Neural progenitor cell (in vitro differentiated cells): Measurements from ENCODE around the gene NUDT6. TPM values are rescaled to one million over a fixed set of nuclear protein-coding genes. Genes with fewer than 3 reads are reported as not detected.
"Not testable (repeated sequence)": the region's sequence is repeated elsewhere in the genome, so short reads cannot be mapped to it uniquely, and the experiment has no call there.

Experiments
- DNase-seq: peaks from one replicate; pipeline ENCODE4 v3.0.0-alpha.2; 2016; ENCODE audit warnings: low spot score
- H2AFZ ChIP-seq: fragments of 200-600 bp; sonication (generic); replicated peaks from 2 replicates; pipeline ENCODE4 v1.6.1; 2016; ENCODE audit warnings: antibody characterized with exemption
- H3F3A ChIP-seq: fragments of 200-600 bp; sonication (generic); 2 replicates; pipeline ENCODE4 v1.6.1; 2016; ENCODE audit warnings: antibody characterized with exemption, low read depth
- H3K27ac ChIP-seq: fragments of 200-600 bp; sonication (generic); 2 replicates; pipeline ENCODE4 v1.5.1; 2016; ENCODE audit warnings: mild to moderate bottlenecking
- H3K27me3 ChIP-seq: fragments of 200-600 bp; sonication (generic); 2 replicates; pipeline ENCODE4 v1.6.1; 2016; ENCODE audit warnings: mild to moderate bottlenecking, moderate library complexity
- H3K36me3 ChIP-seq: fragments of 200-600 bp; sonication (generic); 2 replicates; pipeline ENCODE4 v1.5.1; 2016
- H3K4me1 ChIP-seq: fragments of 200-600 bp; sonication (generic); 2 replicates; pipeline ENCODE4 v1.6.1; 2016; ENCODE audit warnings: mixed run types
- H3K4me2 ChIP-seq: fragments of 200-600 bp; sonication (generic); 2 replicates; pipeline ENCODE4 v1.6.1; 2016
- H3K4me3 ChIP-seq: fragments of 200-600 bp; sonication (generic); 2 replicates; pipeline ENCODE4 v1.5.1; 2016
- H3K79me2 ChIP-seq: fragments of 200-600 bp; sonication (generic); 2 replicates; pipeline ENCODE4 v1.6.1; 2016; ENCODE audit warnings: low read depth
- H3K9ac ChIP-seq: fragments of 200-600 bp; sonication (generic); 2 replicates; pipeline ENCODE4 v1.6.1; 2016
- H3K9me3 ChIP-seq: fragments of 200-600 bp; sonication (generic); 2 replicates; pipeline ENCODE4 v1.5.1; 2016; ENCODE audit warnings: low read depth
- H4K20me1 ChIP-seq: fragments of 200-600 bp; sonication (generic); 2 replicates; pipeline ENCODE4 v1.6.1; 2016; ENCODE audit warnings: low read depth
- H3K27ac Mint-ChIP-seq: 3 replicates; pipeline ENCODE4 v1.8.0; 2021; ENCODE audit warnings: mixed read lengths
- H3K27me3 Mint-ChIP-seq: 2 replicates; pipeline ENCODE4 v1.8.0; 2022; ENCODE audit warnings: low read depth, mild to moderate bottlenecking, inconsistent platforms, moderate library complexity, mixed read lengths; ENCODE audit not compliant: insufficient read depth
- H3K36me3 Mint-ChIP-seq: 3 replicates; pipeline ENCODE4 v1.8.0; 2021; ENCODE audit warnings: mixed read lengths
- H3K4me1 Mint-ChIP-seq: 3 replicates; pipeline ENCODE4 v1.8.0; 2021; ENCODE audit warnings: mixed read lengths
- H3K4me3 Mint-ChIP-seq: 3 replicates; pipeline ENCODE4 v1.8.0; 2021; ENCODE audit warnings: mild to moderate bottlenecking, moderate library complexity, mixed read lengths
- H3K9me3 Mint-ChIP-seq: 3 replicates; pipeline ENCODE4 v1.8.0; 2020; ENCODE audit warnings: mixed read lengths
- CTCF ChIP-seq: fragments of 200-600 bp; sonication (generic); IDR thresholded peaks from 2 replicates; pipeline ENCODE4 v1.5.1; 2017; ENCODE audit warnings: antibody characterized with exemption, mild to moderate bottlenecking
- EZH2 ChIP-seq: fragments of 200-600 bp; sonication (generic); IDR thresholded peaks from 2 replicates; pipeline ENCODE4 v1.6.1; 2017; ENCODE audit warnings: antibody characterized with exemption, mild to moderate bottlenecking, moderate library complexity
- EZH2phosphoT487 ChIP-seq: fragments of 200-600 bp; sonication (generic); IDR thresholded peaks from 2 replicates; pipeline ENCODE4 v1.6.1; 2017; ENCODE audit warnings: antibody characterized with exemption
- total RNA-seq: library from RNA; depleted of rRNA; stranded (reverse); fragments of >200 nt; gene quantifications from 2 replicates; pipeline ENCODE4 v1.2.3, GENCODE V29; 2015; ENCODE audit warnings: low replicate concordance

Gene NUDT6
- total RNA-seq, 1 donor from 2014 or later = 20.9 TPM

GRCh38 chr4:122873146-122873545, 49.3 kb downstream of the NUDT6 start:
- Histone ChIP-seq H3K4me2 (no peak overlapping the region), H3K9ac (no peak overlapping the region), H3K36me3 (peaks cover 21% of the 10 kb centered on the region), H4K20me1 (no peaks in the 10 kb centered on the region), H3F3A (no peaks in the 10 kb centered on the region), H3K4me3 (no peak overlapping the region), H3K4me1 (no peaks in the 10 kb centered on the region), H3K27me3 (no peaks in the 10 kb centered on the region), H3K27ac (no peak overlapping the region), H3K9me3 (no peaks in the 10 kb centered on the region), H3K79me2 (peaks cover 99% of the 10 kb centered on the region), H2AFZ (no peak overlapping the region)
- Mint-ChIP-seq H3K27me3 (no peaks in the 10 kb centered on the region), H3K9me3 (peaks cover 32% of the 10 kb centered on the region), H3K4me3 (no peak overlapping the region), H3K27ac (no peak overlapping the region), H3K4me1 (no peaks in the 10 kb centered on the region), H3K36me3 (peaks cover 30% of the 10 kb centered on the region)
- no peak for DNase-seq
- TF ChIP-seq EZH2 (no peak), CTCF (no peak), EZH2phosphoT487 (no peak)

- peaks cover 32% of the 10 kb centered on the region for H3K9me3 Mint-ChIP-seq
- not testable (repeated sequence) for H2AFZ ChIP-seq, H3K27ac ChIP-seq, H3K4me1 ChIP-seq, H3K27me3 Mint-ChIP-seq, H3K27me3 ChIP-seq, H4K20me1 ChIP-seq, H3K27ac Mint-ChIP-seq, DNase-seq, H3K4me2 ChIP-seq, H3K4me3 ChIP-seq, H3F3A ChIP-seq, H3K9me3 ChIP-seq, H3K4me1 Mint-ChIP-seq, H3K9ac ChIP-seq, H3K4me3 Mint-ChIP-seq
- H3K36me3 Mint-ChIP-seq = peaks cover 19% of the 10 kb centered on the region
- Histone ChIP-seq H3K79me2 (peaks cover 100% of the 10 kb centered on the region), H3K36me3 (peaks cover 12% of the 10 kb centered on the region)
Observed at GRCh38 chr4:122868235-122868634, 54.2 kb downstream of the NUDT6 start.

GRCh38 chr4:122865425-122865824, 57.0 kb downstream of the NUDT6 start:
- Histone ChIP-seq H3K9me3 (no peaks in the 10 kb centered on the region), H3K27ac (no peak overlapping the region), H4K20me1 (peaks cover 28% of the 10 kb centered on the region), H3K36me3 (peaks cover 9% of the 10 kb centered on the region), H3F3A (peaks cover 4% of the 10 kb centered on the region), H3K27me3 (no peaks in the 10 kb centered on the region), H3K9ac (no peak overlapping the region), H3K79me2 (peaks cover 100% of the 10 kb centered on the region), H3K4me3 (no peak overlapping the region), H3K4me2 (no peak overlapping the region), H2AFZ (no peak overlapping the region), H3K4me1 (peaks cover 18% of the 10 kb centered on the region)
- DNase-seq = no peak
- Mint-ChIP-seq H3K27me3 (no peaks in the 10 kb centered on the region), H3K27ac (no peak overlapping the region), H3K4me3 (no peak overlapping the region), H3K9me3 (peaks cover 15% of the 10 kb centered on the region), H3K4me1 (no peaks in the 10 kb centered on the region), H3K36me3 (peaks cover 3% of the 10 kb centered on the region)
- TF ChIP-seq CTCF (no peak), EZH2 (no peak), EZH2phosphoT487 (no peak)

GRCh38 chr4:122863639-122864038, 58.8 kb downstream of the NUDT6 start:
- peak overlapping the region; percentile 27 for H3K27ac ChIP-seq
- H3K27ac Mint-ChIP-seq = no peak overlapping the region
- no peaks in the 10 kb centered on the region for H3K4me1 Mint-ChIP-seq
- H3K36me3 ChIP-seq = peaks cover 8% of the 10 kb centered on the region
- H3K9me3 Mint-ChIP-seq = peaks cover 3% of the 10 kb centered on the region
- H3K4me1 ChIP-seq = peaks cover 20% of the 10 kb centered on the region
- H3K4me2 ChIP-seq = no peak overlapping the region
- peaks cover 100% of the 10 kb centered on the region for H3K79me2 ChIP-seq
- no peak overlapping the region for H3K4me3 Mint-ChIP-seq
- no peaks in the 10 kb centered on the region for H3K27me3 Mint-ChIP-seq
- no peaks in the 10 kb centered on the region for H3K36me3 Mint-ChIP-seq
- peaks cover 4% of the 10 kb centered on the region for H3F3A ChIP-seq
- no peak for DNase-seq
- H3K4me3 ChIP-seq = no peak overlapping the region
- H2AFZ ChIP-seq = no peak overlapping the region
- TF ChIP-seq EZH2 (no peak), EZH2phosphoT487 (no peak), CTCF (no peak)
- H3K27me3 ChIP-seq = no peaks in the 10 kb centered on the region
- no peaks in the 10 kb centered on the region for H3K9me3 ChIP-seq
- H3K9ac ChIP-seq = no peak overlapping the region
- H4K20me1 ChIP-seq = peaks cover 29% of the 10 kb centered on the region
